ENCODE results near the gene PIP4K2C.

PIP4K2C gene

DNA sequence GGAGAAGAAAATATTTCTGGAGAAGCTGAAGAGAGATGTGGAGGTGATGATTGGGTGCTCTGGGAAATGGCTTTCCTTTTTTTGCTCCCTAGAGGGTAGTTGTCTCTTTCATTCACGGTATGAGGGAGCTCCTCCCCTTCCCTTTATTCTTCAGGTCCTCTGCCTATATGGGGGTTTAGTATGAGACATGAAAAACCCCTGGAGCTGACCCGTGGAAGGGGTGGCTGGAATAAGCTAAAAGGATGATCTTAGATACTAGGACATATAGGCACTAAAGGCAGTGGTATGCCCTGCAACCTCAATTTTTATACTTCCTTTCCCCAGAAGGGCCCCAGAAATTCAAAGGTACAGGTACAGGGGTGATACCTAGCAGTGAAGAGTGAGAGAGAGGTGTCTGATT, 9.4 kb downstream of the PIP4K2C start:
- Mint-ChIP-seq H3K27ac (ENCODE audit: low read depth) (no peak overlapping the region), H3K36me3 (ENCODE audit: insufficient read depth) (peaks cover 41% of the 10 kb centered on the region), H3K27me3 (no peaks in the 10 kb centered on the region), H3K9me3 (no peaks in the 10 kb centered on the region), H3K4me3 (no peak overlapping the region), H3K4me1 (peaks cover 30% of the 10 kb centered on the region)
- DNase-seq (ENCODE audit: low spot score in 2 of 2) (no peak), ATAC-seq (replicated peaks; ENCODE audit: extremely low read depth, poor library complexity, severe bottlenecking) (no peak)

DNA sequence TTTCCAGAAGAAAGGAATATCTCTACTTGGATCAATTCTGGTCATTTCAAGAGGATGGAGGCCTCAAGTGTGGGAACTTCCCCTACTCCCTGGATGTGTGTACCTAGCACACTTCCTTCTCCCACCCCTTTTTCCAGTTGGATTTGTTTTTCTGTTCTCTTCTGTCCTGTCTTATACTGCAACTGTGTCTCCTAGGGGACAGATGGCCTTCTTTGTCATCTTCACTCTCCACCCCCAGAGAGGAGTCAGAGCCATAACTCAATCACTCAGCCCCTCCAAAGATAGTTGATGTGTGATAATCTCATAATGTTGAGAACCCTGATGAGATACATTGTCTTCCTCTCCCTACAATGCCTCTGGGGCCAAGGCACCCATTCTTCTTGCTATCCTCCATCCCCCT, 11.6 kb downstream of the PIP4K2C start:
- ATAC-seq (replicated peaks; ENCODE audit: extremely low read depth, poor library complexity, severe bottlenecking) (no peak), DNase-seq (ENCODE audit: low spot score in 2 of 2) (no peak)
- Mint-ChIP-seq H3K36me3 (ENCODE audit: insufficient read depth) (peaks cover 26% of the 10 kb centered on the region), H3K9me3 (no peaks in the 10 kb centered on the region), H3K4me3 (no peak overlapping the region), H3K4me1 (peaks cover 38% of the 10 kb centered on the region), H3K27ac (ENCODE audit: low read depth) (peak overlapping the region; percentile 89), H3K27me3 (no peaks in the 10 kb centered on the region)

DNA sequence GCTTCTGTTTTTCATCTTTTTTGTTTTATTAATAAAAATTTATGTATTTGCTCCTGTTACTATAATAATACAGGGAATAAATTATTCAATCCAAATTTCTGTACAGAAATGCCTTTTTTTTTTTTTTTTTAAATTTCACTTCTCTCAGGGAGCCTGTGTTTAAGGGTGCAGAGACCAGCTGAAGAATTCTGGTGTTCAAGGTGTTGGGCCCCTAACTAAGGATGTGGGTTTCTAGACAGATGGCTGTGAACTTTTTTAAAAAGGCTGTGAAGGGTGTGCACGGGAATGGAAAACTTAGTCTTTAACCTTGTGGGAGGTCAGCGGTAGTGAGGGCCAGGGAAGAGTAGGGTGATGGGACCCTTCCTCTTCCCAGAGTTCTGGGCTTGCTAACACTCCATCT, 12.3 kb downstream of the PIP4K2C start:
- Mint-ChIP-seq H3K9me3 (no peaks in the 10 kb centered on the region), H3K27ac (ENCODE audit: low read depth) (peak overlapping the region; percentile 89), H3K36me3 (ENCODE audit: insufficient read depth) (peaks cover 23% of the 10 kb centered on the region), H3K4me1 (peaks cover 38% of the 10 kb centered on the region), H3K4me3 (peak overlapping the region; percentile 79), H3K27me3 (no peaks in the 10 kb centered on the region)
- ATAC-seq (replicated peaks; ENCODE audit: extremely low read depth, poor library complexity, severe bottlenecking) (peak; percentile 71), DNase-seq (ENCODE audit: low spot score in 2 of 2) (no peak)

DNA sequence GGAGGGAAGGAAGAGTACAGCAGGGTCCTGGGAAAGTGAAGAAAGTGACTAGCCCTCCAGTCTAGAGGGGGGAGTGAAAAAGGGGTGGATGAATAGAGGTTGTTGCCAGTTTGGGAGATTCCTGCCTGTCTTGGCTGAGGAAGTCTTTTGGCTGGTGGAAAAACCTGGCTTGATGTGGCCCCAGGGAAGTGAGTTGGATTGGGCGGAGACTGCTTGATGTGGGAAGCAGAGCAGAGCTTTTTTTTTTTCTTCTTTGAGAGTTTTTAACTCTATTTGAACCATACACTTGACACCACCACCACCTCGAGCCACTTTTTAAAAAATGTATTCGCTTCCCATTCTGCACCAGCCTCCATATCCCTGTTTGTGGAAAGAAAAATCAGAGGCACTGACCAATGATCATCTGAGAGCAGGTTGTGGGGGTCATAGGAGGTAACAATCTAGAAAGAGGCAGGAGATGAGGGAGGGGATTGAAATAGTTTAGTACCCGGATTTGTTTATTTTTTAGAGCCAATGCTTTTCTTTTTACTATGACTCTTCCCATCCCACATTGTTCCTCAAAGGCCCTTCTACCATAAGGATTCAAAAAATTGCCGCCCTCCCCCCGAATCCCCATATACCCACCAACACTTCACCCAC, 12.9 kb downstream of the PIP4K2C start:
- Mint-ChIP-seq H3K4me1 (peaks cover 38% of the 10 kb centered on the region), H3K27me3 (no peaks in the 10 kb centered on the region), H3K36me3 (ENCODE audit: insufficient read depth) (peaks cover 20% of the 10 kb centered on the region), H3K27ac (ENCODE audit: low read depth) (peak overlapping the region; percentile 89), H3K9me3 (no peaks in the 10 kb centered on the region), H3K4me3 (peak overlapping the region; percentile 79)
- DNase-seq (ENCODE audit: low spot score in 2 of 2): no peak
- ATAC-seq (replicated peaks; ENCODE audit: extremely low read depth, poor library complexity, severe bottlenecking): no peak

DNA sequence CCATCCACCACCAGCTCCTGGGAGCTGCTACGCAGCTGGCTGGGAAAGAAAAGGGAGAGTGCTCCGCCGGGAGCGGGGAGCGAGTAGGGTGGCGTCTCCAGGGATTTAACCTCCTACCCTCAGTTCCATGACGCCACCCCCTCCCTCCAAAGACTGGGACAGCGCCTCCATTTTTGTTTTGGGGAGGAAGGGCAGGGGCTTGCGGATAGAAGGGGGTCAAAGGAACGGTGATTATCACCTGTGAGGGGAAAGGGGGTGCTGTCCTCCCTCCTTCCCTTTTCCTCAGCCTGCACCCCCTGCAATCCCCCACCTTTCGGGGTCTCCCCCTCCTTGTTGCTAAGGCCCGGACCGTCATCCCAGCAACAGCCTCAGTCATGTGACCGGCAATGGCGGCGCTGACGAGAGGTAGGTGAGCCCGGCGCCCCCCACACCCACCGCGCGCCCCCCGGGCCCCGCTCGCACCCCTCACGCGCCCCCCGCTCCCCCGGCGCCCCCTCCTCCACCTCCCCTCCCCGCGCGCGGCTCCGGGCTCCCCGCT, 13.5 kb downstream of the PIP4K2C start, which contains the start of gene DTX3:
TSS of gene DTX3 (plus strand) at position 371 of the 538 bp plus-strand sequence. CDS start 1,694 bp downstream, outside the sequence.
- Mint-ChIP-seq H3K36me3 (ENCODE audit: insufficient read depth) (peaks cover 21% of the 10 kb centered on the region), H3K4me3 (peak within 1 kb of the TSS; percentile 79), H3K4me1 (peaks cover 38% of the 10 kb centered on the region), H3K27ac (ENCODE audit: low read depth) (peak within 1 kb of the TSS; percentile 89), H3K27me3 (no peaks in the 10 kb centered on the region), H3K9me3 (no peaks in the 10 kb centered on the region)
- no peak for DNase-seq (ENCODE audit: low spot score in 2 of 2)
- peak; percentile 50 for ATAC-seq (replicated peaks; ENCODE audit: extremely low read depth, poor library complexity, severe bottlenecking)

DNA sequence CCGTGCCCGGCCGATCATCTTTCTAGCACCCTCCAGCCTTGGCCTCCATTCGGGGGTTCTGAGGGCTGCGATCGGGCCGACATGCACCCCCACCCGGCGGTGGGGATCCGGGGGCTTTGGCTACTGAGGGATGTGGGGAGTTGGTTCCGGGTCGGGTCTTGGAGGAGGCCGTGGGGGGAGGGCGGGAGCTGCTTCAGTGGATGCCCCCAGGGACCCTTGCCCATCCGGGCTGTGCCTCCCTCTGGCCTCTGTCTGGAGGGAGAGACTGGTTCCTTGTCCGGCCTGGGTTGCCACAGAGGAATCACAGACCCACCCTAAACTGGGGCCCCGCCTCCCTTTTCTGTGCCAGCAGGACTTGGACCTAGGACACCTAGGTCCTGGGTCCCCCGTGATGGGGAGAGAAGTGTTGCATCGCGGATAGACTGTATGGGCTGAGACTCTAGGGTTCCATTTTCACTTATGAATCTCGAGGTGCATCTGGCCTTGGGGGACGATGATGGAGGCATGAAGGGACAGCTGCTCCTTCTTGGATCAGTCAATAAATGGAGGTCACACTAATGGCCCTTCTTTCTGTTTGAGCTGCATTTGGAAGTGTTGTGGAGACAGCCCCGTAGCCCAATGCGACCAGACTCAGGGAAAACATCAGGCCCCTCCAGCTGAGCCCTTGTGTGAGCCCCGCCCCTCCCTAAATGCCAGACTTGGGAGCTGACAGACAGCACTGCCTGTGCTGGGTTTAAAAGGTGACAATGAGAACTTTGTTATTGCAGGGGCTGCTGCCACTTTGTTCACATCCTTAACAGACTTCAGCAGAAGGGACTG, 14.2 kb downstream of the PIP4K2C start:
- DNase-seq (ENCODE audit: low spot score in 2 of 2) (no peak), ATAC-seq (replicated peaks; ENCODE audit: extremely low read depth, poor library complexity, severe bottlenecking) (peak; percentile 41)
- Mint-ChIP-seq H3K27ac (ENCODE audit: low read depth) (peak overlapping the region; percentile 48), H3K4me3 (peak overlapping the region; percentile 79), H3K4me1 (peaks cover 39% of the 10 kb centered on the region), H3K9me3 (no peaks in the 10 kb centered on the region), H3K27me3 (no peaks in the 10 kb centered on the region), H3K36me3 (ENCODE audit: insufficient read depth) (peaks cover 21% of the 10 kb centered on the region)

DNA sequence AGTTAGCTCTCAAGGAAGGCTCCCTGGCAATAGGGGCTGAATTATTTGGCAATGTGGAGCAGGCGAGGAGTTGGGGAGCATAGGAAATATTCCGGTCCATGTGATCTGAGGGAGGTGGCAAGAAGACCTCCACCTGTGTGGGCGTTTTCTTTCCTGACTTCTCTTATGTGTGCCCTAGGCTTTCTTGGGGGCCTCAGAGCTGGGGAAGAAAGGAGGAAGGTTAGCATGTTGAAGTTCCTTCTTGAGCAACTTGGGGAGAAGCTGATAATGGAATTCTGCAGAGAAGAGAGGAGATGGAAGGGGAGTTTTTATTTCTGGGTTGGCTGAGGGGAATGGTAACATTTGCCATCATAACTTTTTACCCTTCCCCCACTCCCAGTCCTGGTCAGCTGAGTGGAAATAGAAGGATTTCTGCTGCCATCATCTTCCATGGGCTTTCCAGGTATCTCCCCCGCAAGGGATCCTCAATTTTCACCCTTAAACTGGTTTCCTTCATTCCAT, 14.9 kb downstream of the PIP4K2C start:
- H3K9me3 Mint-ChIP-seq: no peaks in the 10 kb centered on the region
- ATAC-seq (replicated peaks; ENCODE audit: extremely low read depth, poor library complexity, severe bottlenecking) (no peak), DNase-seq (ENCODE audit: low spot score in 2 of 2) (no peak)
- peak overlapping the region; percentile 79 for H3K4me3 Mint-ChIP-seq
- H3K36me3 Mint-ChIP-seq (ENCODE audit: insufficient read depth): peaks cover 18% of the 10 kb centered on the region
- peak overlapping the region; percentile 48 for H3K27ac Mint-ChIP-seq (ENCODE audit: low read depth)
- no peaks in the 10 kb centered on the region for H3K27me3 Mint-ChIP-seq
- H3K4me1 Mint-ChIP-seq: peaks cover 43% of the 10 kb centered on the region

DNA sequence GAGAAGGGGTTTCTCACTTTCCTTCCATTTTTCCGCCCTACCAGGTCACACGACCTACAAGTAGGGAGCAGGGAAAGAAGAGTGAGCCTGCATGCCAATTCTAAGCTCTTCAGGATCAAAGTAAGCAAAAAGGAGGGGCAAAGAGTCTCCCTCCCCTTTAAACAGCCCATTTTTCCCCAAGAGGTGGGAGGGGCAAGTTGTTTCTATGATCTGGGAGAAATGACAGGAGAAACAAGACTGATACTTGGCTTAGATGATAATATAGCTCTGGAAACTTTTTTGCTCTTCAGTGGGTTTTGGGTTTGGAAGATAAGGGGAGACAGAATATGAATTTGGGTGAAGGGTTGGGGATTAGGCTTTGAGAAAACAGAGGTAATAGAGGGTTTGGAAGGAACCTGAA, 15.4 kb downstream of the PIP4K2C start:
- Mint-ChIP-seq H3K4me1 (peaks cover 43% of the 10 kb centered on the region), H3K4me3 (no peak overlapping the region), H3K36me3 (ENCODE audit: insufficient read depth) (peaks cover 15% of the 10 kb centered on the region), H3K9me3 (no peaks in the 10 kb centered on the region), H3K27me3 (no peaks in the 10 kb centered on the region), H3K27ac (ENCODE audit: low read depth) (no peak overlapping the region)
- no peak for DNase-seq (ENCODE audit: low spot score in 2 of 2)
- ATAC-seq (replicated peaks; ENCODE audit: extremely low read depth, poor library complexity, severe bottlenecking): no peak

DNA sequence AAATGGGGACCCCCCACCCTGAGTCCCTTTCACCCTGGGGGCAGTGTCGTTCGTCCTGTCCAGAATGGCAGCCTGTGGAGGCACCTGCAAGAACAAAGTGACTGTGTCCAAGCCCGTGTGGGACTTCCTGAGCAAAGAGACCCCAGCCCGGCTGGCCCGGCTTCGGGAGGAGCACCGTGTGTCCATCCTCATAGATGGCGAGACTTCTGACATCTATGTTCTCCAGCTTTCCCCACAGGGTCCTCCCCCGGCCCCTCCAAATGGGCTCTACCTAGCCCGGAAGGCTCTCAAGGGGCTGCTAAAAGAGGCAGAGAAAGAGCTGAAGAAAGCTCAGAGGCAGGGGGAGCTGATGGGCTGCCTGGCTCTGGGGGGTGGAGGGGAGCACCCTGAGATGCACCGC, 15.8 kb downstream of the PIP4K2C start:
- H3K4me3 Mint-ChIP-seq: no peak overlapping the region
- H3K27ac Mint-ChIP-seq (ENCODE audit: low read depth): no peak overlapping the region
- H3K4me1 Mint-ChIP-seq: peaks cover 43% of the 10 kb centered on the region

DNA sequence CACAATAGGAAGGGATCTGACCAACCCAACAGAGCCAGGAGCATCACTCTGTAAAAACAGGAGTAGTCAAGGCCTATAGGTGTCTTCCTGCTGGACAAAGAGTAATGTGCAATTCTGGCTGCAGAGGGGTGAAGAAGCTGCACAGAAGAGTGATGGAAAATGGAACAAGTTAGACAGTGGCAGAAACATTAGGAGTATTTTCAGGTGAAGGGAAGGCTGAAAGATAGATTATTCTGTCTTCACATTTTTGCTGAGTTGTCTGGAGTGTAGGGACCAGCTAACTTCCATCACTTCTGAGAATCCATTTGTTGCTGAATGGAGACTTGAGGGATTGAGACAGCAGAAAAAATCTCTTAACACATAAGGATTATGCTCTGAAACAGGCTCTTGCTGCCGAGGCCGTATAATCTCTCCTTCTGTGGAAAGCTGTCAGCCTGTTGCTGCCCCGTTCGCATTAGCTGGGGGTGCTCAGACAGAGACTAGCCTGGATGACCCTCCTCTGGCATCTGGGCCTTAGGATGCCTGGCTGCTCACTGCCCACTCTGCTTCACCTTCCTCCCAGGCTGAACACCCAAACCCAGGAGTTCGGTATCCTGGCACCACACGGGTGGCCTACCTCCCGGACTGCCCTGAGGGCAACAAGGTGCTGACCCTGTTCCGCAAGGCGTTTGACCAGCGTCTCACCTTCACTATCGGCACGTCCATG, 17.1 kb downstream of the PIP4K2C start:
- Mint-ChIP-seq H3K27me3 (peaks cover 12% of the 10 kb centered on the region), H3K36me3 (ENCODE audit: insufficient read depth) (peaks cover 6% of the 10 kb centered on the region), H3K4me3 (no peak overlapping the region), H3K4me1 (peaks cover 34% of the 10 kb centered on the region), H3K27ac (ENCODE audit: low read depth) (no peak overlapping the region), H3K9me3 (no peaks in the 10 kb centered on the region)
- ATAC-seq (replicated peaks; ENCODE audit: extremely low read depth, poor library complexity, severe bottlenecking) (no peak), DNase-seq (ENCODE audit: low spot score in 2 of 2) (no peak)

More for the DNA sequence above, 15.8 kb downstream of the PIP4K2C start:
- H3K9me3 Mint-ChIP-seq: no peaks in the 10 kb centered on the region
- H3K27me3 Mint-ChIP-seq: no peaks in the 10 kb centered on the region
- DNase-seq (ENCODE audit: low spot score in 2 of 2) (no peak), ATAC-seq (replicated peaks; ENCODE audit: extremely low read depth, poor library complexity, severe bottlenecking) (no peak)
- H3K36me3 Mint-ChIP-seq (ENCODE audit: insufficient read depth): peaks cover 12% of the 10 kb centered on the region

DNA sequence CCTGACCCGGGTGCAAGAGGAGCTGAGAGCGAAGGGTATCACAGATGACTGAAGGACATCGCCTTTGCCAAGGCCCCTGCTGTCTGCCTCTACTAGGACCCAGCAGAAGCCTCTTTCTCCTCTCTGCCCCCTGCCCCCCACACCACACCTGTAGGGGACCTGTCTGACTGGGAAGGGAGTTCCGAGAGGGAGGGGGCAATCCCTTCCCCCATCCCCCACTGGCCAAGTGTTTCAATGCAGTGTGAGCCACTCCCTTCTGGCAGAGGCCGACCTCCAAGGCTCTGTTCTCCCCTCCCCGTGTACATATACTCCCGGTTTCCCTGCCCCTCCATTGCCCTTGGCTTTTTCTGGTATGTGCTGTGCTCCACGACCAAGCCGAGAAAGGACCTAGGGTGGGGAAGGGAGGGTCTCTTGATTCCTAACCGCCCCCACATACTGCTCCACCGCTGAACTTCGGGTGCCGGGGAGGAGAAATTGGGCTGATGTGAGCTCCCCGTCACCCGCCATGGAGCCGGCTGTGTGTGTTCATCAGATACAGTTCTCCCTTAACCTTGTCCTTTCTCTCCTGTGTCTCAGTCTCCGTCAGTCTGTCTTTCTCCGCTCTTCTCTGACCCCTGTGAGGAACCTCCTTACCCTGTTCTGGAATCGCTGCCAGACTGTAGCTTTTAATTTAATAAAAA, 18.2 kb downstream of the PIP4K2C start:
- DNase-seq (ENCODE audit: low spot score in 2 of 2): no peak
- H3K36me3 Mint-ChIP-seq (ENCODE audit: insufficient read depth): peaks cover 5% of the 10 kb centered on the region
- no peaks in the 10 kb centered on the region for H3K9me3 Mint-ChIP-seq
- ATAC-seq (replicated peaks; ENCODE audit: extremely low read depth, poor library complexity, severe bottlenecking): no peak
- H3K4me1 Mint-ChIP-seq: peaks cover 23% of the 10 kb centered on the region
- no peak overlapping the region for H3K4me3 Mint-ChIP-seq
- peaks cover 23% of the 10 kb centered on the region for H3K27me3 Mint-ChIP-seq
- no peak overlapping the region for H3K27ac Mint-ChIP-seq (ENCODE audit: low read depth)
